IMR-90 (cell line): ENCODE results near the gene OR2F2. TPM values are rescaled to one million over a fixed set of nuclear protein-coding genes. Genes with fewer than 3 reads are reported as not detected.

ENCODE experiments used
- ATAC-seq: fragments of 200-7000 bp; cut with Tn5 transposase; 2 replicates; pipeline ENCODE4 v1.9.1; 2020; ENCODE audit warnings: low read depth, mild to moderate bottlenecking, moderate library complexity
- BruUV-seq: library from RNA; stranded (reverse); fragments of 400-500 nt; replicated peaks from 2 replicates; lab custom pipeline; 2021; lab: Mats Ljungman, UMichigan
- CTCF ChIA-PET: fragments of 300-600 bp; formaldehyde crosslinking; extraction: SDS; loops from one replicate; lab custom pipeline; 2021; ENCODE audit warnings: antibody characterized with exemption; lab: Yijun Ruan, JAX
- POLR2A ChIA-PET: fragments of 300-600 bp; sonication (Branson Sonifier 250); formaldehyde crosslinking; loops from one replicate; lab custom pipeline; 2022; ENCODE audit warnings: antibody characterized with exemption; ENCODE audit not compliant: unreplicated experiment; lab: Charles Lee
- DNase-seq: peaks from one replicate; pipeline ENCODE4 v3.0.0; 2013
- H2AFZ ChIP-seq: replicated peaks from 2 replicates; pipeline ENCODE3; 2013; ENCODE audit warnings: low read length, mild to moderate bottlenecking; ENCODE audit not compliant: poor library complexity
- H2AK5ac ChIP-seq: 2 replicates; pipeline ENCODE4 v1.6.1; 2013; ENCODE audit warnings: low read depth, low read length, inconsistent platforms
- H2AK9ac ChIP-seq: replicated peaks from 2 replicates; pipeline ENCODE3; 2013; ENCODE audit warnings: mild to moderate bottlenecking, low read depth, low read length, moderate library complexity; ENCODE audit not compliant: poor library complexity
- H2BK120ac ChIP-seq: 2 replicates; pipeline ENCODE4 v1.6.1; 2013; ENCODE audit warnings: low read depth, low read length, inconsistent platforms
- H2BK15ac ChIP-seq: 3 replicates; pipeline ENCODE4 v1.6.1; 2013; ENCODE audit warnings: low read depth, low read length, inconsistent platforms
- H2BK20ac ChIP-seq: 2 replicates; pipeline ENCODE4 v1.6.1; 2013; ENCODE audit warnings: low read depth, mild to moderate bottlenecking, inconsistent platforms, low read length, moderate library complexity
- H2BK5ac ChIP-seq: 2 replicates; pipeline ENCODE4 v1.6.1; 2013; ENCODE audit warnings: mild to moderate bottlenecking, low read depth, low read length, inconsistent platforms; ENCODE audit not compliant: poor library complexity, severe bottlenecking
- H3K14ac ChIP-seq: replicated peaks from 2 replicates; pipeline ENCODE4 v1.6.1; 2013; ENCODE audit warnings: low read depth, low read length, inconsistent platforms
- H3K18ac ChIP-seq: 2 replicates; pipeline ENCODE4 v1.6.1; 2013; ENCODE audit warnings: low read depth, low read length, control low read depth
- H3K23ac ChIP-seq: 2 replicates; pipeline ENCODE4 v1.6.1; 2013; ENCODE audit warnings: low read depth, low read length, inconsistent platforms
- H3K27ac ChIP-seq: 2 replicates; pipeline ENCODE4 v1.5.1; 2013; ENCODE audit warnings: mild to moderate bottlenecking, control low read depth, low read length; ENCODE audit not compliant: insufficient read depth
- H3K27me3 ChIP-seq: 2 replicates; pipeline ENCODE4 v1.6.1; 2013; ENCODE audit warnings: low read length; ENCODE audit not compliant: control insufficient read depth, insufficient read depth
- H3K36me3 ChIP-seq: 2 replicates; pipeline ENCODE4 v1.6.1; 2013; ENCODE audit warnings: low read length, mixed read lengths; ENCODE audit not compliant: control insufficient read depth, insufficient read depth
- H3K4ac ChIP-seq: 2 replicates; pipeline ENCODE4 v1.6.1; 2013; ENCODE audit warnings: low read depth, low read length, inconsistent platforms
- H3K4me1 ChIP-seq: 2 replicates; pipeline ENCODE4 v1.6.1; 2013; ENCODE audit warnings: low read length, mixed read lengths; ENCODE audit not compliant: control insufficient read depth, insufficient read depth
- H3K4me2 ChIP-seq: 2 replicates; pipeline ENCODE4 v1.6.1; 2013; ENCODE audit warnings: low read depth, mild to moderate bottlenecking, control low read depth, low read length, moderate library complexity
- H3K4me3 ChIP-seq: 2 replicates; pipeline ENCODE4 v1.5.1; 2013; ENCODE audit warnings: low read depth, mild to moderate bottlenecking, control low read depth, low read length, moderate library complexity; ENCODE audit not compliant: insufficient read depth
- H3K56ac ChIP-seq: 2 replicates; pipeline ENCODE4 v1.6.1; 2013; ENCODE audit warnings: low read length, inconsistent platforms; ENCODE audit not compliant: insufficient read depth; ENCODE audit errors: extremely low read depth
- H3K79me1 ChIP-seq, 2 experiments: 2 replicates each; pipeline ENCODE4 v1.6.1; 2013; ENCODE audit warnings: low read length in 2 of 2, inconsistent platforms in 1 of 2, low read depth in 1 of 2
- H3K9ac ChIP-seq: 2 replicates; pipeline ENCODE4 v1.6.1; 2013; ENCODE audit warnings: low read depth, low read length, control low read depth
- H3K9me1 ChIP-seq: 2 replicates; pipeline ENCODE4 v1.6.1; 2013; ENCODE audit warnings: low read length, inconsistent platforms; ENCODE audit not compliant: insufficient read depth
- H3K9me3 ChIP-seq: 2 replicates; pipeline ENCODE4 v1.6.1; 2013; ENCODE audit warnings: low read length; ENCODE audit not compliant: control insufficient read depth, insufficient read depth
- H4K20me1 ChIP-seq: 2 replicates; pipeline ENCODE4 v1.6.1; 2013; ENCODE audit warnings: low read length, inconsistent platforms; ENCODE audit not compliant: insufficient read depth
- H4K5ac ChIP-seq: 2 replicates; pipeline ENCODE4 v1.6.1; 2013; ENCODE audit warnings: mild to moderate bottlenecking, low read depth, low read length, control low read depth
- H4K8ac ChIP-seq, 2 experiments: 2 replicates each; pipeline ENCODE4 v1.6.1; 2013; ENCODE audit warnings: low read depth in 2 of 2, low read length in 2 of 2, control low read depth in 1 of 2, inconsistent platforms in 1 of 2
- H4K91ac ChIP-seq: 2 replicates; pipeline ENCODE4 v1.6.1; 2013; ENCODE audit warnings: low read depth, low read length, inconsistent platforms; ENCODE audit not compliant: insufficient read depth
- FOS ChIP-seq: fragments of 150-350 bp; IDR thresholded peaks from 2 replicates; pipeline ENCODE4 v1.6.1; 2016; ENCODE audit warnings: low read depth, low read length
- MXI1 ChIP-seq: IDR thresholded peaks from 2 replicates; pipeline ENCODE4 v1.6.1; 2012; ENCODE audit warnings: low read depth, mild to moderate bottlenecking, low read length, moderate library complexity, borderline replicate concordance
- RAD21 ChIP-seq: IDR thresholded peaks from 2 replicates; pipeline ENCODE4 v1.6.1; 2012; ENCODE audit warnings: low read length, improper control_type of control experiment
- RFX5 ChIP-seq: IDR thresholded peaks from 2 replicates; pipeline ENCODE4 v1.8.0; 2012; ENCODE audit warnings: low read depth, mild to moderate bottlenecking, low read length, moderate library complexity
- WGBS, 2 experiments: methylation state at CpG; one replicate each; pipeline versions ENCODE4 v1.1.5 to v1.1.7; 2013; ENCODE audit warnings: missing lambda C conversion rate in 2 of 2; ENCODE audit not compliant: insufficient read length in 1 of 2; ENCODE audit errors: extremely low coverage in 2 of 2; 5-methylcytosine and 5-hydroxymethylcytosine counted together
- dilution Hi-C: fragments of 300-500 bp; cut with HindIII; formaldehyde crosslinking; loops from one replicate; pipeline ENCODE4 v1.14.3; 2018; ENCODE audit warnings: low sequenced_read_pairs; ENCODE audit not compliant: unreplicated experiment
- in situ Hi-C: fragments of 300-500 bp; cut with MboI; formaldehyde crosslinking; loops from 3 replicates; pipeline ENCODE4 v1.14.3; 2019; ENCODE audit warnings: low sequenced_read_pairs, inconsistent platforms, mixed read lengths
- intact Hi-C: fragments of 100-400 bp; cut with micrococcal nuclease; formaldehyde crosslinking; loops from 2 replicates; pipeline ENCODE4 v1.10.0; 2022
- polyA plus RNA-seq, 3 experiments: library from polyadenylated mRNA; depleted of rRNA; stranded (reverse); fragments of >200 nt; gene quantifications; 2 replicates each; pipeline ENCODE4 v1.2.3, GENCODE V29; 2012; ENCODE audit warnings: low replicate concordance in 1 of 3
- total RNA-seq: library from RNA; depleted of rRNA; stranded (reverse); fragments of >200 nt; gene quantifications from 2 replicates; pipeline ENCODE4 v1.2.3, GENCODE V29; 2012

Gene OR2F2
- total and polyA plus RNA-seq, 2 of the 4 experiments (the other 2 are of a cell fraction): not detected

DNA sequence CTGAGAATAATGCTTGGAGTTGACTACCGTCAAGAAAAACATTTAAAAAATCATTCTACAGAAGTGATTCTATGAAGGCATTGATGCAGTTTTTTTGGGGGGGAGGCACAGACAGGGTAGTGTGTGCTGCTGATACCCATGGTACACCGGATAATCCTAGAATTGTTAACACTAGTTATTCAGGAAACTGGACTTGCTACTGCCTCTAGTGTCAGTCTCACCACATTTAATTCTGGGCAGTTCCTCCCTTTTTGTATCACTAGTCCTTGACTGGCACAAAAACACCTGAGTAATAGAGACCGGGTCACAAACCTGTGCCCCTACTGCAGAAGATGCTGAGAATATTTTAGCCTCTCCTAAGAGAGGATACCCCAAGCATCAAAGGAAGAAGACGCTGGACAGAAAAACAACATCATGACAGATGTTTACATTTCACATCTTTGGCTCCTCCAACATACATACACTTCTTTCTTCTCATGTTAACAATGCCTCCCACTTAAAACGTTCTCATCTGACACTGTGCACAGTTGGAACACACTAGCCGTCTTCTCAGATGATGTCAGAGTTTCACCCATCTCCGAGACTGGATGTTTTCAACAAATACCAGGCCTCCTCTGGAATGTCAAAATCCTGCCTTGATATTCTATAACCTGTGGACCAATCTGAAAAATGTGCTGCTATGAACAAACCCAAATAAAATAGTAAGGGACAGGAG is 19.9 kb upstream of the OR2F2 start:
- Histone ChIP-seq H4K91ac (no peak overlapping the region), H3K4ac (no peak overlapping the region), H3K14ac (no peak overlapping the region), H3K4me3 (no peak overlapping the region), H3K36me3 (no peaks in the 10 kb centered on the region), H3K4me1 (peaks cover 6% of the 10 kb centered on the region), H3K4me2 (no peak overlapping the region), H2BK120ac (no peak overlapping the region), H2AFZ (no peak overlapping the region), H3K56ac (no peak overlapping the region), H2BK5ac (no peak overlapping the region), H2AK9ac (no peak overlapping the region), H4K20me1 (no peaks in the 10 kb centered on the region), H2BK20ac (no peak overlapping the region), H3K18ac (no peak overlapping the region), H3K9me3 (no peaks in the 10 kb centered on the region), H4K5ac (no peak overlapping the region), H3K79me1 (no peaks in the 10 kb centered on the region), H3K9ac (no peak overlapping the region), H3K27me3 (no peaks in the 10 kb centered on the region; the same call in 1 of the 2 replicates), H4K8ac (no peak overlapping the region), H2AK5ac (no peak overlapping the region), H3K27ac (no peak overlapping the region), H2BK15ac (no peak overlapping the region), H3K9me1 (no peaks in the 10 kb centered on the region), H3K23ac (no peak overlapping the region)
- in situ Hi-C loops (no loop called here), intact Hi-C loops (no loop called here), dilution Hi-C loops (no loop called here)
- ChIA-PET CTCF (no interaction called here), POLR2A (no interaction called here)
- WGBS, 2 experiments: 60% methylated on average over 1 of the region's 7 CpGs; no CpG with 5 or more reads in 1 of the 2 experiments
- DNase-seq (no peak), ATAC-seq (peak; percentile 74)
- BruUV-seq: no TSS peak
- TF ChIP-seq RAD21 (no peak), RFX5 (no peak), FOS (no peak), MXI1 (no peak)
